Thoracic aorta (tissue), 2 donors: ENCODE results near the gene DNAL1. TPM values are rescaled to one million over a fixed set of nuclear protein-coding genes. Genes with fewer than 3 reads are reported as not detected.
"Not testable (repeated sequence)": the region's sequence is repeated elsewhere in the genome, so short reads cannot be mapped to it uniquely, and the experiment has no call there.

ENCODE experiments used
- ATAC-seq: fragments of 150-250 bp; one replicate; pipeline ENCODE4 v1.8.0; 2017; ENCODE audit warnings: low read depth; ENCODE audit not compliant: insufficient number of reproducible peaks, low FRiP score
- DNase-seq: peaks from one replicate; pipeline ENCODE4 v3.0.0-alpha.2; 2020; ENCODE audit warnings: low spot score
- H3K27ac ChIP-seq, 2 donors: fragments of 200-600 bp; sonication (generic); 1 replicate in 1 of 2; 2 replicates in 1 of 2; pipeline ENCODE4 v1.5.1; 2016; ENCODE audit warnings: mild to moderate bottlenecking in 2 of 2, moderate library complexity in 2 of 2
- H3K27me3 ChIP-seq: fragments of 200-600 bp; sonication (generic); replicated peaks from 2 replicates; pipeline ENCODE4 v1.6.0; 2016; ENCODE audit warnings: mild to moderate bottlenecking; ENCODE audit not compliant: insufficient read depth
- H3K36me3 ChIP-seq: fragments of 200-600 bp; sonication (generic); one replicate; pipeline ENCODE4 v1.5.1; 2016
- H3K4me1 ChIP-seq, 2 donors: fragments of 200-600 bp; sonication (generic); 1 replicate in 1 of 2; 2 replicates in 1 of 2; pipeline versions ENCODE4 v1.5.1 to v1.6.0; 2016; ENCODE audit warnings: low read depth in 2 of 2, mild to moderate bottlenecking in 1 of 2; ENCODE audit not compliant: control insufficient read depth in 1 of 2
- H3K4me3 ChIP-seq: fragments of 200-600 bp; sonication (generic); 2 replicates; pipeline ENCODE4 v1.5.1; 2016; ENCODE audit warnings: mild to moderate bottlenecking
- H3K9me3 ChIP-seq: fragments of 200-600 bp; sonication (generic); 2 replicates; pipeline ENCODE4 v1.5.1; 2016
- total RNA-seq, 2 donors: library from RNA; depleted of rRNA; stranded (reverse); fragments of >200 nt; gene quantifications; one replicate each; pipeline versions ENCODE4 v1.1.0 to v1.2.3, GENCODE V29; 2016
- TF ChIP-seq, protein P1 (sequence below): fragments of 200-600 bp; sonication (generic); IDR thresholded peaks from one replicate; pipeline ENCODE4 v1.5.1; 2019; ENCODE audit warnings: antibody characterized with exemption

The DNAL1 gene
- total RNA-seq, 2 donors from 2014 or later = 13.0 to 20.7 TPM

DNA sequence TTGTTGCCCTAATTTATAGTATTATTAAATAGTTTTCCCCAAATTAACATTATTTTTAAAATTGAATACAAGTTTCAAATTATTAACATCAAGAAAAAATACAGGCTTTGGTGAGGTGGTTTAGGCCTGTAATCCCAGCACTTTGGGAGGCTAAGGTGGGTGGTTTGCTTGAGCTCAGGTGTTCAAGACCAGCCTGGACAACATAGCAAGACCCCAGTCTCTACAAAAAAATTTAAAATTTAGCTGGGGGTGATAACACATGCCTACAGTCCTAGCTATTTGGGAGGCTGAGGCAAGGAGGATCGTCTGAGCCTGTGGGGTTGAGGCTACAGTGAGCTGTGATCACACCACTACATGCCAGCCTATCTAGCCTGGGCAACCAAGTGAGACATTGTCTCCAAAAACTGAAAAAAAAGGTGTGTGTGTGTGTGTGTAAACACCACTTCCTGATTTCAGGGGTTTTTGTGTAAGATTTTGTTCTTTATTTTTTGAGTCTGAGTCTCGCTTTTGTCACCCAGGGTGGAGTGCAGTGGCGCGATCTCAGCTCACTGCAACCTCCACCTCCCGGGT lies 3.9 kb upstream of the DNAL1 start:
- TF ChIP-seq, protein P1, sequence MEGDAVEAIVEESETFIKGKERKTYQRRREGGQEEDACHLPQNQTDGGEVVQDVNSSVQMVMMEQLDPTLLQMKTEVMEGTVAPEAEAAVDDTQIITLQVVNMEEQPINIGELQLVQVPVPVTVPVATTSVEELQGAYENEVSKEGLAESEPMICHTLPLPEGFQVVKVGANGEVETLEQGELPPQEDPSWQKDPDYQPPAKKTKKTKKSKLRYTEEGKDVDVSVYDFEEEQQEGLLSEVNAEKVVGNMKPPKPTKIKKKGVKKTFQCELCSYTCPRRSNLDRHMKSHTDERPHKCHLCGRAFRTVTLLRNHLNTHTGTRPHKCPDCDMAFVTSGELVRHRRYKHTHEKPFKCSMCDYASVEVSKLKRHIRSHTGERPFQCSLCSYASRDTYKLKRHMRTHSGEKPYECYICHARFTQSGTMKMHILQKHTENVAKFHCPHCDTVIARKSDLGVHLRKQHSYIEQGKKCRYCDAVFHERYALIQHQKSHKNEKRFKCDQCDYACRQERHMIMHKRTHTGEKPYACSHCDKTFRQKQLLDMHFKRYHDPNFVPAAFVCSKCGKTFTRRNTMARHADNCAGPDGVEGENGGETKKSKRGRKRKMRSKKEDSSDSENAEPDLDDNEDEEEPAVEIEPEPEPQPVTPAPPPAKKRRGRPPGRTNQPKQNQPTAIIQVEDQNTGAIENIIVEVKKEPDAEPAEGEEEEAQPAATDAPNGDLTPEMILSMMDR = no peak
- Histone ChIP-seq H3K4me3 (no peak overlapping the region), H3K27me3 (no peaks in the 10 kb centered on the region), H3K27ac (no peak overlapping the region), H3K36me3 (no peaks in the 10 kb centered on the region), H3K9me3 (no peaks in the 10 kb centered on the region), H3K4me1 (peaks cover 9 to 16% of the 10 kb centered on the region in 2 donors)
- DNase-seq (no peak), ATAC-seq (no peak)

DNA sequence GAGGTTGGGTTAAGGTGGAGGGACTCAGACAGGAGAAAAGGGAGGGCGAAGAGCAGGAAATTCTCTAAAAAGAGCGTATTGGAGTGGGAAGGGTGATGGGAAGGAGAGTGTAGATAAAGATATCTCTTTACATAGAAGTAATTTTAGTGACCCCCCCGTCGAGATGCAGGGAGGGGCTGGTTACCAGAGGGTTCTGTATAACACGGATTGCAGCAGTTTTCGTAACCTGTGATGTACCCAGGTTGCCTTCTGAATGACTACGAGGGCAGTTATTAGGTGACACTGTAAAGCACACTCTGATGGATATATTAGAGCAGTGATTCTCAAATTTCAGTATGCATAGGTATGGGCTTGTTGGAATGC lies 443 bp downstream of the DNAL1 start:
- no peaks in the 10 kb centered on the region for H3K9me3 ChIP-seq

DNA sequence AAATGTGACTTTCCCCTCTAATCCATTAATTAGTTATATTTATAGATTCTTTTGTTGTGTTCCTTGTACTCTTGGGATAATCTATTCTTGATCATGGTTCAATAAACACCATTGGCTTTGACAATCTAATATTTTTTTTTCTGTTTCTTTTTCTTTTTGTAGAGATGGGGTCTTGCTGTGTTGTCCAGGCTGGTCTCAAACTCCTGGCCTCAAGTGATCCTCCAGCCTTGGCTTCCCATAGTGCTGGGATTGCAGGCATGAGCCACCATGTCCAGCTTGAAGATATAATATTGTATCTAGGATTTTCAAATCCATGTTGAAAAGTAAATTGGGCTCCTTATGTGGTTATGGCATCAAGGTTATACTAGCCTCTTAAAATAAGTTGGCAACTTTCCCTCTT lies 6.2 kb downstream of the DNAL1 start:
- no peak for ATAC-seq
- H3K27ac ChIP-seq = no peak overlapping the region
- H3K27me3 ChIP-seq = no peaks in the 10 kb centered on the region
- TF ChIP-seq, protein P1 = no peak
- H3K9me3 ChIP-seq = no peaks in the 10 kb centered on the region
- DNase-seq = no peak
- peaks cover 6% of the 10 kb centered on the region for H3K36me3 ChIP-seq
- H3K4me1 ChIP-seq = peaks cover 0 to 3% of the 10 kb centered on the region in 2 donors
- H3K4me3 ChIP-seq = no peak overlapping the region

More for the DNA sequence above, 443 bp downstream of the DNAL1 start:
- H3K4me1 ChIP-seq = peaks cover 9 to 20% of the 10 kb centered on the region in 2 donors
- H3K36me3 ChIP-seq = no peaks in the 10 kb centered on the region
- DNase-seq = no peak
- ATAC-seq = no peak
- peak overlapping the region; percentile 79 to 91 for H3K27ac ChIP-seq
- TF ChIP-seq, protein P1 = no peak
- H3K4me3 ChIP-seq = peak overlapping the region; percentile 85
- no peaks in the 10 kb centered on the region for H3K27me3 ChIP-seq

DNA sequence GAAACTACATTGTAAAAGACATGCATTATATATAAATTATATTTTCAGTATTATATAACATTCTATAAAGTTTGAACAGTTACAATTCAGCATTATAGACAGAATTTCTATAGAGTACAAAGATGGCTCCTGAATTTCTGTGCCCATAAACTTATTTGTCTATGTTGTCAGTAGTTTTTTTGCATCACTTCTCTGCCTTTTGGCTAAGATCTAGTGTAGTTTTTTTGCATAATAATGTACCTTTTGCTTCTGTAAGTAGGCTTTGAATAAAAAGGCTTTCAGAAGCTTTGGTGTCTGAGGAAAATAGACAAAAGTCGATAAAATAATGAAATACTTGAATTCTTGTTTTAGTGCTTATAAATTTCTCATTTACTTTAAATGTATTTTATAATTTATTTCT lies 11.1 kb downstream of the DNAL1 start:
- ATAC-seq = no peak
- H3K27me3 ChIP-seq = no peaks in the 10 kb centered on the region
- peaks cover 12% of the 10 kb centered on the region for H3K36me3 ChIP-seq
- no peak overlapping the region for H3K4me3 ChIP-seq
- TF ChIP-seq, protein P1 = no peak
- H3K9me3 ChIP-seq = no peaks in the 10 kb centered on the region
- H3K27ac ChIP-seq = no peak overlapping the region
- H3K4me1 ChIP-seq = no peaks in the 10 kb centered on the region
- DNase-seq = no peak

DNA sequence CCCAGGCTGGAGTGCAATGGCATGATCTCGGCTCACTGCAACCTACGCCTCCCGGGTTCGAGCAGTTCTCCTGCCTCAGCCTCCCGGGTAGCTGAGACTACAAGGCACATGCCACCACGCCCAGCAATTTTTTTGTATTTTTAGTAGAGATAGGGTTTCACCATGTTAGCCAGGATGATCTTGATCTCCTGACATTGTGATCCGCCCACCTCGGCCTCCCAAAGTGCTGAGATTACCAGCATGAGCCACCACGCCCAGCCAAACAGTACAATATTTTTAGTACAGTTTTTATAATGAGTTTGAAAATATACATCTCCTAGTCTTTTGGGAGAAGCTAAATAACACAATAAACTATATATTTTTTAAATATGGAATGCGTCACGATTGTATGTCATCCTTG lies 14.4 kb downstream of the DNAL1 start:
- DNase-seq, H3K36me3 ChIP-seq, H3K27ac ChIP-seq: not testable (repeated sequence)

DNA sequence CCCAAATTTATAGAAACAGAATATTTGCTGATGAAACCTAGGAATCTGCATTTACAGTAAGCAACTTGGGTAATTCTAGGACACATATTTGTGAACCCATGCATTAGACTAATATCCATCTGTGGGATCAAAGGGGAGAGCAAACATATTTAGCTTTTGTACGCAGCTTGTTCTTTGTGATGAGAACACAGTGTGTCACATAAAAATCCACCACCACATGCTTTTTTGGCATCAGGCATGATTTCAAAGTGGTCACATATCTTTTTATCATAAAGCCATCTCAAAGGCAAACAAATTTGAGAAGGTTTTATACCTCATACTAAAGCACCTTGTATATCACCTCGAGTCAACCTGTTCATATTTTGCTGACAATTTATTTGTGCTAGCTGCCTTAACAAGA lies 15.7 kb downstream of the DNAL1 start:
- H3K9me3 ChIP-seq = no peaks in the 10 kb centered on the region
- no peaks in the 10 kb centered on the region for H3K27me3 ChIP-seq
- TF ChIP-seq, protein P1 = no peak
- peaks cover 7% of the 10 kb centered on the region for H3K36me3 ChIP-seq
- H3K4me1 ChIP-seq = no peaks in the 10 kb centered on the region
- H3K27ac ChIP-seq = no peak overlapping the region
- H3K4me3 ChIP-seq = no peak overlapping the region
- DNase-seq = no peak
- no peak for ATAC-seq

More for the DNA sequence above, 14.4 kb downstream of the DNAL1 start:
- H3K27me3 ChIP-seq, H3K9me3 ChIP-seq, H3K4me3 ChIP-seq, H3K4me1 ChIP-seq, ATAC-seq: not testable (repeated sequence)
